ENCODE data around the gene RAB10. TPM values are rescaled to one million over a fixed set of nuclear protein-coding genes. Genes with fewer than 3 reads are reported as not detected.

RAB10 gene
- total and polyA plus RNA-seq, 9 of the 15 experiments (the other 6 are each of a cell fraction or from before 2014, with no cell fraction given), result 25.1 to 214 (median 157) TPM

GRCh38 chr2:26123426-26123825 is 89.5 kb downstream of the RAB10 start:
- no peak overlapping the region for H2AFZ ChIP-seq (ENCODE audit: low read depth, low read length)
- DNase-seq (ENCODE audit: extremely low read depth in 1 of 4, low spot score in 3 of 4) (no peak), FAIRE-seq (no peak), ATAC-seq (no peak)
- no TSS peak for BruUV-seq (replicated peaks)
- H3K9me3 ChIP-seq (replicated peaks; ENCODE audit: control insufficient read depth, insufficient read depth, low read depth, low read length), result no peaks in the 10 kb centered on the region
- H4K20me1 ChIP-seq (replicated peaks; ENCODE audit: control insufficient read depth, insufficient read depth, low read length), result no peaks in the 10 kb centered on the region
- POLR2A ChIA-PET, result no interaction called here
- H3K27me3 ChIP-seq (ENCODE audit: control insufficient read depth in 2 of 2, insufficient read depth in 2 of 2, low read length in 2 of 2), result no peaks in the 10 kb centered on the region
- no peaks in the 10 kb centered on the region for H3K4me1 ChIP-seq (replicated peaks in 1 of 2; ENCODE audit: control insufficient read depth in 2 of 2, insufficient read depth in 2 of 2, low read length in 2 of 2)
- H3K36me3 ChIP-seq (ENCODE audit: control insufficient read depth, insufficient read depth, low read length), result peaks cover 57% of the 10 kb centered on the region
- no peak overlapping the region for H3K9ac ChIP-seq (ENCODE audit: insufficient read depth in 1 of 2, low read depth in 2 of 2, low read length in 2 of 2)
- peaks cover 61% of the 10 kb centered on the region for H3K79me2 ChIP-seq (ENCODE audit: control insufficient read depth, insufficient read depth, low read length)
- in situ Hi-C loops (cut with MboI), result no loop called here
- H3K27ac ChIP-seq (ENCODE audit: extremely low read depth, low read depth, low read length), result no peak overlapping the region
- no peak for TF ChIP-seq RAD51 (IDR thresholded peaks at IDR 0.05; ENCODE audit: borderline replicate concordance, low read depth)
- no peak for TF ChIP-seq HDAC8 (tag; IDR thresholded peaks at IDR 0.05)
- TF ChIP-seq JUND (IDR thresholded peaks at IDR 0.05; ENCODE audit: borderline replicate concordance, low read depth, low read length), result no peak
- TF ChIP-seq JUND (tag; IDR thresholded peaks at IDR 0.05; ENCODE audit: borderline replicate concordance, low read depth, low read length), result no peak
- no peak for TF ChIP-seq SMAD2 (IDR thresholded peaks at IDR 0.05; ENCODE audit: low read depth, low read length)
- no peak for TF ChIP-seq CBX8 (IDR thresholded peaks at IDR 0.05; ENCODE audit: borderline replicate concordance, extremely low read depth, low read depth, low read length, poor library complexity, severe bottlenecking)
- TF ChIP-seq ZNF764 (CRISPR knock-in tag; IDR thresholded peaks at IDR 0.05; ENCODE audit: low read depth), result no peak
- TF ChIP-seq ERF (CRISPR knock-in tag; IDR thresholded peaks at IDR 0.05), result no peak
- TF ChIP-seq RBFOX2 (IDR thresholded peaks at IDR 0.05; ENCODE audit: low read depth, low read length), result no peak
- TF ChIP-seq THRB (CRISPR knock-in tag; conservative IDR thresholded peaks at IDR 0.05), result no peak
- no peak for TF ChIP-seq EWSR1 (IDR thresholded peaks at IDR 0.05; ENCODE audit: borderline replicate concordance, low read depth, partially characterized antibody)
- TF ChIP-seq NFATC3 (IDR thresholded peaks at IDR 0.05), result no peak
- TF ChIP-seq KAT7 (CRISPR knock-in tag; IDR thresholded peaks at IDR 0.05; ENCODE audit: borderline replicate concordance), result no peak
- no peak for TF ChIP-seq ZHX1 (conservative IDR thresholded peaks at IDR 0.05; ENCODE audit: low read length)
- TF ChIP-seq MYNN (IDR thresholded peaks at IDR 0.05), result no peak
- no peak for TF ChIP-seq MYNN (CRISPR knock-in tag; IDR thresholded peaks at IDR 0.05)
- 77% methylated on average over 5 of the region's 5 CpGs for WGBS (ENCODE audit: insufficient coverage, low coverage, missing lambda C conversion rate)
- intact Hi-C loops (cut with micrococcal nuclease), result no loop called here
- H3K9me1 ChIP-seq (ENCODE audit: control insufficient read depth, insufficient read depth, low read length), result no peaks in the 10 kb centered on the region
- no peak overlapping the region for H3K4me2 ChIP-seq (ENCODE audit: insufficient read depth, low read length)
- CTCF ChIA-PET (ENCODE audit: low intra/inter-chr PET ratio), result interaction anchor here (0.6 kb wide), 1 partner anchor 812 kb away, joined by 3 read pairs; no protein-coding TSS in a partner anchor
- no peak overlapping the region for H3K4me3 ChIP-seq
